ENCODE measurements around the gene GATAD2A.

- TF ChIP-seq GATA2 (IDR thresholded peaks at IDR 0.05; ENCODE audit: low read depth, low read length) (no peak), GATA3 (IDR thresholded peaks at IDR 0.05; ENCODE audit: low read depth, low read length) (no peak)
Measured at GRCh38 chr19:19475849-19476828, 70.7 kb downstream of the GATAD2A start.

Measured in SH-SY5Y (cell line).